ENCODE data around the gene NUMBL.

The NUMBL gene

GRCh38 chr19:40688987-40689338 is 1.5 kb downstream of the NUMBL start:
- no peak for DNase-seq

GRCh38 chr19:40688309-40688708 is 2.1 kb downstream of the NUMBL start:
- no peak for DNase-seq

GRCh38 chr19:40687525-40688016 is 2.9 kb downstream of the NUMBL start:
- DNase-seq: no peak

GRCh38 chr19:40686882-40687524 is 3.4 kb downstream of the NUMBL start:
- DNase-seq: no peak

- DNase-seq: no peak
Observed at GRCh38 chr19:40685563-40685962, 4.9 kb downstream of the NUMBL start.

- no peak for DNase-seq
Observed at GRCh38 chr19:40685016-40685526, 5.4 kb downstream of the NUMBL start.

GRCh38 chr19:40684280-40684679 is 6.2 kb downstream of the NUMBL start:
- DNase-seq: no peak

GRCh38 chr19:40683437-40683836 is 7.0 kb downstream of the NUMBL start:
- no peak for DNase-seq

- no peak for DNase-seq
Observed at GRCh38 chr19:40682431-40682964, 8.0 kb downstream of the NUMBL start.

GRCh38 chr19:40681039-40681438 is 9.4 kb downstream of the NUMBL start:
- no peak for DNase-seq

GRCh38 chr19:40677156-40677555 is 13.3 kb downstream of the NUMBL start:
- no peak for DNase-seq

GRCh38 chr19:40674291-40674690 is 16.2 kb downstream of the NUMBL start:
- DNase-seq: no peak

- DNase-seq: no peak
Observed at GRCh38 chr19:40673397-40673796, 17.1 kb downstream of the NUMBL start.

GRCh38 chr19:40672573-40673299 is 17.7 kb downstream of the NUMBL start:
- DNase-seq: no peak

GRCh38 chr19:40672038-40672437 is 18.4 kb downstream of the NUMBL start:
- no peak for DNase-seq

GRCh38 chr19:40671404-40671803 is 19.0 kb downstream of the NUMBL start:
- DNase-seq: no peak

GRCh38 chr19:40668991-40669614 is 21.3 kb downstream of the NUMBL start:
- DNase-seq: no peak

- DNase-seq: no peak
Observed at GRCh38 chr19:40667602-40668001, 22.8 kb downstream of the NUMBL start.

- no peak for DNase-seq
Observed at GRCh38 chr19:40666803-40667438, 23.5 kb downstream of the NUMBL start.

- DNase-seq: no peak
Observed at GRCh38 chr19:40663695-40664692, 26.5 kb downstream of the NUMBL start.

GRCh38 chr19:40662925-40663694 is 27.3 kb downstream of the NUMBL start:
- peak; percentile 36 for DNase-seq
